ENCODE data around the gene GSK3A. TPM values are rescaled to one million over a fixed set of nuclear protein-coding genes. Genes with fewer than 3 reads are reported as not detected.

GSK3A gene
- total RNA-seq (10 to 100 TPM in 4 of 5 donors, 1 to 10 TPM in 1; 5.8 to 77.2 (median 22.6) TPM), polyA plus RNA-seq (10 to 100 TPM; 25.5 to 40.8 (median 35.0) TPM)
- long read RNA-seq, donor 1, transcript GSK3A-201 (11 exons, 2,188 nt) = major isoform, 5 of 5 reads
- long read RNA-seq, donor 1, partial matches to known transcripts = 0 of 5 reads
- long read RNA-seq, donor 1, other reads (novel, unspliced or antisense) = 0 of 5 reads
- long read RNA-seq, donor 2, transcript GSK3A-201 (11 exons, 2,188 nt) = major isoform, 16 of 17 reads
- long read RNA-seq, donor 2, partial matches to known transcripts = 0 of 17 reads
- long read RNA-seq, donor 2, other reads (novel, unspliced or antisense) = 0 of 17 reads
- long read RNA-seq, donor 3, partial matches to known transcripts = 5 of 10 reads
- long read RNA-seq, donor 3, other reads (novel, unspliced or antisense) = 0 of 10 reads
- long read RNA-seq, donor 4, partial matches to known transcripts = 0 of 1 reads
- long read RNA-seq, donor 4, other reads (novel, unspliced or antisense) = 0 of 1 reads
- long read RNA-seq, donor 5, transcript GSK3A-201 (11 exons, 2,188 nt) = major isoform, 15 of 17 reads
- long read RNA-seq, donor 5, partial matches to known transcripts = 0 of 17 reads
- long read RNA-seq, donor 5, other reads (novel, unspliced or antisense) = 0 of 17 reads
- long read RNA-seq, donor 6, transcript GSK3A-201 (11 exons, 2,188 nt) = major isoform, 20 of 21 reads
- long read RNA-seq, donor 6, partial matches to known transcripts = 0 of 21 reads
- long read RNA-seq, donor 6, other reads (novel, unspliced or antisense) = 0 of 21 reads
- long read RNA-seq, donor 7, transcript GSK3A-201 (11 exons, 2,188 nt) = major isoform, 10 of 12 reads
- long read RNA-seq, donor 7, partial matches to known transcripts = 0 of 12 reads
- long read RNA-seq, donor 7, other reads (novel, unspliced or antisense) = 0 of 12 reads
- long read RNA-seq, donor 8, transcript GSK3A-201 (11 exons, 2,188 nt) = major isoform, 5 of 9 reads
- long read RNA-seq, donor 8, partial matches to known transcripts = 0 of 9 reads
- long read RNA-seq, donor 8, other reads (novel, unspliced or antisense) = 0 of 9 reads
- long read RNA-seq, donor 9, partial matches to known transcripts = 0 of 5 reads
- long read RNA-seq, donor 9, other reads (novel, unspliced or antisense) = 0 of 5 reads
- long read RNA-seq, donor 10, partial matches to known transcripts = 6 of 10 reads
- long read RNA-seq, donor 10, other reads (novel, unspliced or antisense) = 0 of 10 reads

- no peaks in the 10 kb centered on the region for H3K9me3 ChIP-seq
- DNase-seq = peak; percentile 98 to 99
- H3K36me3 ChIP-seq = peaks cover 7 to 35% (median 16%) of the 10 kb centered on the region in 4 donors
- no peaks in the 10 kb centered on the region for H3K27me3 ChIP-seq
- peak in 2 of 4 donors; percentile 57 to 76 for TF ChIP-seq POLR2A (IDR thresholded peaks at IDR 0.05)
- TF ChIP-seq POLR2AphosphoS5 (IDR thresholded peaks at IDR 0.05) = peak; percentile 93 to 99 (median 98)
- TF ChIP-seq, protein P1, sequence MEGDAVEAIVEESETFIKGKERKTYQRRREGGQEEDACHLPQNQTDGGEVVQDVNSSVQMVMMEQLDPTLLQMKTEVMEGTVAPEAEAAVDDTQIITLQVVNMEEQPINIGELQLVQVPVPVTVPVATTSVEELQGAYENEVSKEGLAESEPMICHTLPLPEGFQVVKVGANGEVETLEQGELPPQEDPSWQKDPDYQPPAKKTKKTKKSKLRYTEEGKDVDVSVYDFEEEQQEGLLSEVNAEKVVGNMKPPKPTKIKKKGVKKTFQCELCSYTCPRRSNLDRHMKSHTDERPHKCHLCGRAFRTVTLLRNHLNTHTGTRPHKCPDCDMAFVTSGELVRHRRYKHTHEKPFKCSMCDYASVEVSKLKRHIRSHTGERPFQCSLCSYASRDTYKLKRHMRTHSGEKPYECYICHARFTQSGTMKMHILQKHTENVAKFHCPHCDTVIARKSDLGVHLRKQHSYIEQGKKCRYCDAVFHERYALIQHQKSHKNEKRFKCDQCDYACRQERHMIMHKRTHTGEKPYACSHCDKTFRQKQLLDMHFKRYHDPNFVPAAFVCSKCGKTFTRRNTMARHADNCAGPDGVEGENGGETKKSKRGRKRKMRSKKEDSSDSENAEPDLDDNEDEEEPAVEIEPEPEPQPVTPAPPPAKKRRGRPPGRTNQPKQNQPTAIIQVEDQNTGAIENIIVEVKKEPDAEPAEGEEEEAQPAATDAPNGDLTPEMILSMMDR (IDR thresholded peaks at IDR 0.05) = no peak
- no peak for TF ChIP-seq EP300 (IDR thresholded peaks at IDR 0.05)
- peak within 1 kb of the TSS; percentile 88 to 96 (median 92) for H3K4me3 ChIP-seq
- H3K4me1 ChIP-seq = peaks cover 31 to 73% (median 59%) of the 10 kb centered on the region in 4 donors
- WGBS, 5 donors = 0% methylated on average over 44 to 76 of the region's 76 CpGs
- peak within 1 kb of the TSS; percentile 88 to 97 (median 94) for H3K27ac ChIP-seq
- intact Hi-C loops (cut with DNase I; ENCODE audit: low total_unique reads) = no loop called here
Observed at GRCh38 chr19:42242512-42243409, at the start of gene GSK3A. GSK3A (minus strand) TSS chr19:42242602; CDS start chr19:42242465, 137 bp downstream.

- intact Hi-C loops (cut with DNase I; ENCODE audit: low total_unique reads) = no loop called here
- H3K36me3 ChIP-seq = peaks cover 76 to 94% (median 89%) of the 10 kb centered on the region in 4 donors
- TF ChIP-seq POLR2AphosphoS5 (IDR thresholded peaks at IDR 0.05) (peak in 1 of 3 donors; percentile 29), POLR2A (IDR thresholded peaks at IDR 0.05) (no peak), EP300 (IDR thresholded peaks at IDR 0.05) (no peak)
- TF ChIP-seq, protein P1 (IDR thresholded peaks at IDR 0.05) = no peak
- no peak overlapping the region for H3K4me3 ChIP-seq
- 23 to 63% (median 34%) methylated on average over 9 of the region's 9 CpGs for WGBS, 5 donors
- DNase-seq = peak; percentile 77 to 88
- H3K27me3 ChIP-seq = no peaks in the 10 kb centered on the region
- peak overlapping the region in 4 of 5 donors; percentile 9 to 53 (median 22) for H3K27ac ChIP-seq
- peaks cover 5 to 59% (median 28%) of the 10 kb centered on the region in 4 donors for H3K4me1 ChIP-seq
- H3K9me3 ChIP-seq = no peaks in the 10 kb centered on the region
Observed at GRCh38 chr19:42291435-42291810, 49.0 kb upstream of the GSK3A start.

GRCh38 chr19:42290523-42291434, 48.4 kb upstream of the GSK3A start:
- DNase-seq = peak in 1 of 2 donors; percentile 50
- peaks cover 76 to 92% (median 89%) of the 10 kb centered on the region in 4 donors for H3K36me3 ChIP-seq
- intact Hi-C loops (cut with DNase I; ENCODE audit: low total_unique reads) = no loop called here

More at GRCh38 chr19:42290523-42291434, 48.4 kb upstream of the GSK3A start:
- WGBS, 5 donors = 70 to 77% (median 75%) methylated on average over 14 to 31 of the region's 31 CpGs
- Histone ChIP-seq H3K4me1 (peaks cover 12 to 59% (median 34%) of the 10 kb centered on the region in 4 donors), H3K27ac (peak overlapping the region in 4 of 5 donors; percentile 9 to 53 (median 22)), H3K4me3 (no peak overlapping the region), H3K9me3 (no peaks in the 10 kb centered on the region), H3K27me3 (no peaks in the 10 kb centered on the region)
- no peak for TF ChIP-seq EP300 (IDR thresholded peaks at IDR 0.05)
- TF ChIP-seq, protein P1 (IDR thresholded peaks at IDR 0.05) = peak in 4 of 7 experiments; percentile 20 to 37 (median 27)
